ENCODE measurements around the gene HRH2. TPM values are rescaled to one million over a fixed set of nuclear protein-coding genes. Genes with fewer than 3 reads are reported as not detected.

HRH2 gene
- total RNA-seq, 1 experiment from 2014 or later, result 3.3 TPM

- H3K4me1 ChIP-seq (ENCODE audit: insufficient read depth, low read length), result no peaks in the 10 kb centered on the region
- no peaks in the 10 kb centered on the region for H3K23me2 ChIP-seq (ENCODE audit: insufficient read length, low read depth, low read length, poor library complexity, severe bottlenecking)
- no peak overlapping the region for H3K56ac ChIP-seq (ENCODE audit: insufficient read length, low read depth, low read length)
- no peak overlapping the region for H3K27ac ChIP-seq (ENCODE audit: insufficient read length, low read depth, low read length)
- H2AK5ac ChIP-seq (ENCODE audit: insufficient read length, low read length), result no peak overlapping the region
- H3K18ac ChIP-seq (ENCODE audit: insufficient read length, low read depth, low read length), result no peak overlapping the region
- H4K20me1 ChIP-seq (ENCODE audit: control insufficient read depth, insufficient read depth, insufficient read length), result no peaks in the 10 kb centered on the region
- Mint-ChIP-seq H3K4me1 (peaks cover 14 to 19% of the 10 kb centered on the region in 2 experiments), H3K27me3 (ENCODE audit: low read depth) (peaks cover 1% of the 10 kb centered on the region; the same call in 1 of the 2 replicates), H3K4me3 (no peak overlapping the region), H3K36me3 (ENCODE audit: insufficient read depth in 1 of 3, low read depth in 3 of 3) (no peaks in the 10 kb centered on the region; a peak in 1 of 7 replicates), H3K9me3 (peaks cover 2 to 4% of the 10 kb centered on the region in 2 experiments; a peak in 3 of 5 replicates), H3K27ac (no peak overlapping the region)
- no peak overlapping the region for H2BK120ac ChIP-seq (ENCODE audit: low read depth, low read length, poor library complexity, severe bottlenecking)
- no peak overlapping the region for H4K5ac ChIP-seq (ENCODE audit: insufficient read length, low read depth, low read length)
- H3K9ac ChIP-seq (ENCODE audit: extremely low read depth, insufficient read length, low read length), result no peak overlapping the region
- H3T11ph ChIP-seq (ENCODE audit: low read length), result no peak overlapping the region
- no peaks in the 10 kb centered on the region for H3K79me2 ChIP-seq (ENCODE audit: insufficient read depth, low read length)
- no peak overlapping the region for H2BK20ac ChIP-seq (ENCODE audit: low read depth, low read length, poor library complexity, severe bottlenecking)
- no peaks in the 10 kb centered on the region for H3K79me1 ChIP-seq (ENCODE audit: insufficient read depth, low read depth, low read length, poor library complexity, severe bottlenecking)
- H3K23ac ChIP-seq (ENCODE audit: insufficient read length, low read depth, low read length), result no peak overlapping the region
- H2BK5ac ChIP-seq (ENCODE audit: insufficient read length, low read length), result no peak overlapping the region
- H2AFZ ChIP-seq (ENCODE audit: low read length), result no peak overlapping the region
- no peak for TF ChIP-seq CTCF (conservative IDR thresholded peaks at IDR 0.05)
- no peak overlapping the region for H3K14ac ChIP-seq (ENCODE audit: insufficient read depth, low read length)
- H4K91ac ChIP-seq (ENCODE audit: insufficient read length, low read depth, low read length), result no peak overlapping the region
- no peak overlapping the region for H2BK15ac ChIP-seq (ENCODE audit: low read depth, low read length)
- DNase-seq, result no peak
- H4K8ac ChIP-seq (replicated peaks; ENCODE audit: insufficient read length, low read depth, low read length), result no peak overlapping the region
- no peaks in the 10 kb centered on the region for H3K9me3 ChIP-seq (ENCODE audit: control insufficient read depth, low read depth, low read length)
- no peaks in the 10 kb centered on the region for H3K27me3 ChIP-seq (ENCODE audit: insufficient read depth, low read length)
- WGBS (ENCODE audit: extremely low coverage, insufficient read length, low lambda C conversion rate), result no CpG with 5 or more reads among the region's 3 CpGs
- H2BK12ac ChIP-seq (ENCODE audit: insufficient read length, low read depth, low read length), result no peak overlapping the region
- no peak overlapping the region for H3K4ac ChIP-seq (ENCODE audit: low read depth, low read length)
- H3K4me2 ChIP-seq (ENCODE audit: insufficient read depth, insufficient read length, low read length), result no peak overlapping the region
Measured at GRCh38 chr5:175614861-175615260, 43.0 kb upstream of the HRH2 start.
